G401 (cell line): ENCODE results near the gene C20orf202. TPM values are rescaled to one million over a fixed set of nuclear protein-coding genes. Genes with fewer than 3 reads are reported as not detected.
A peak's percentile ranks its signal among the peaks of the same experiment; 100 is the strongest.
"Not testable (repeated sequence)": the region's sequence is repeated elsewhere in the genome, so short reads cannot be mapped to it uniquely, and the experiment has no call there.

ENCODE experiments used
- DNase-seq: peaks from one replicate; pipeline ENCODE4 v3.0.0-alpha.2; 2015; ENCODE audit warnings: low spot score
- in situ Hi-C: cut with HindIII; loops from 2 replicates; pipeline ENCODE4 v1.10.0; 2016; ENCODE audit warnings: low sequenced_read_pairs, mixed read lengths
- total RNA-seq: library from RNA; depleted of rRNA; stranded (reverse); fragments of >200 nt; shearing (Covaris generic); gene quantifications from 2 replicates; pipeline ENCODE4 v1.2.3, GENCODE V29; 2014

Gene C20orf202
- total RNA-seq, 1 experiment from 2014 or later: not detected

GRCh38 chr20:1204113-1204512 is 859 bp downstream of the C20orf202 start:
- no peak for DNase-seq
- in situ Hi-C loops: no loop called here

GRCh38 chr20:1204576-1204975 is 1.3 kb downstream of the C20orf202 start:
- no peak for DNase-seq
- in situ Hi-C loops: no loop called here

- in situ Hi-C loops: no loop called here
- DNase-seq: no peak
Observed at GRCh38 chr20:1205802-1206201, 2.5 kb downstream of the C20orf202 start.

- in situ Hi-C loops: no loop called here
- DNase-seq: no peak
Observed at GRCh38 chr20:1206366-1207148, 3.3 kb downstream of the C20orf202 start.

- in situ Hi-C loops: no loop called here
- DNase-seq: no peak
Observed at GRCh38 chr20:1207293-1207878, 4.1 kb downstream of the C20orf202 start.

- in situ Hi-C loops: no loop called here
- DNase-seq: no peak
Observed at GRCh38 chr20:1209447-1210387, 6.5 kb downstream of the C20orf202 start.

GRCh38 chr20:1210501-1210900 is 7.2 kb downstream of the C20orf202 start:
- DNase-seq: no peak
- in situ Hi-C loops: no loop called here

GRCh38 chr20:1212023-1212422 is 8.8 kb downstream of the C20orf202 start:
- in situ Hi-C loops: no loop called here
- DNase-seq: no peak

- in situ Hi-C loops: no loop called here
- DNase-seq: peak; percentile 70
Observed at GRCh38 chr20:1212607-1213396, 9.5 kb downstream of the C20orf202 start.

- in situ Hi-C loops: no loop called here
- DNase-seq: no peak
Observed at GRCh38 chr20:1214838-1215261, 11.6 kb downstream of the C20orf202 start.

- no peak for DNase-seq
- in situ Hi-C loops: no loop called here
Observed at GRCh38 chr20:1215386-1216170, 12.3 kb downstream of the C20orf202 start.

- in situ Hi-C loops, DNase-seq: not testable (repeated sequence)
Observed at GRCh38 chr20:1216527-1217427, 13.5 kb downstream of the C20orf202 start.

GRCh38 chr20:1222750-1223149 is 19.5 kb downstream of the C20orf202 start:
- DNase-seq, in situ Hi-C loops: not testable (repeated sequence)

- in situ Hi-C loops: no loop called here
- DNase-seq: no peak
Observed at GRCh38 chr20:1224205-1224890, 21.1 kb downstream of the C20orf202 start.

GRCh38 chr20:1225263-1225782 is 22.1 kb downstream of the C20orf202 start:
- no peak for DNase-seq
- in situ Hi-C loops: no loop called here

GRCh38 chr20:1225783-1226654 is 22.8 kb downstream of the C20orf202 start, which contains the start of gene RAD21L1:
RAD21L1 (plus strand) TSS chr20:1226044; CDS start chr20:1228454, 2,410 bp downstream.
- DNase-seq: peak; percentile 44
- in situ Hi-C loops: no loop called here
